Breast epithelium (tissue), 3 donors: ENCODE data around the gene SAFB.

ENCODE experiments used
- POLR2A ChIP-seq: fragments of 450-650 bp; IDR thresholded peaks from one replicate; pipeline ENCODE4 v1.6.1; 2016; ENCODE audit warnings: antibody characterized with exemption, mild to moderate bottlenecking, moderate library complexity
- POLR2AphosphoS5 ChIP-seq, 3 donors: sonication (generic); formaldehyde crosslinking; IDR thresholded peaks; one replicate each; pipeline ENCODE4 v1.6.1; 2017; ENCODE audit warnings: antibody characterized with exemption in 3 of 3
- TF ChIP-seq, protein P1 (sequence below), 3 donors: fragments of 450-650 bp; IDR thresholded peaks; one replicate each; pipeline ENCODE4 v1.5.1; 2016 to 2017; ENCODE audit warnings: antibody characterized with exemption in 3 of 3, mild to moderate bottlenecking in 3 of 3, moderate library complexity in 3 of 3

GRCh38 chr19:5632241-5632612 is 9.3 kb downstream of the SAFB start:
- TF ChIP-seq, protein P1, sequence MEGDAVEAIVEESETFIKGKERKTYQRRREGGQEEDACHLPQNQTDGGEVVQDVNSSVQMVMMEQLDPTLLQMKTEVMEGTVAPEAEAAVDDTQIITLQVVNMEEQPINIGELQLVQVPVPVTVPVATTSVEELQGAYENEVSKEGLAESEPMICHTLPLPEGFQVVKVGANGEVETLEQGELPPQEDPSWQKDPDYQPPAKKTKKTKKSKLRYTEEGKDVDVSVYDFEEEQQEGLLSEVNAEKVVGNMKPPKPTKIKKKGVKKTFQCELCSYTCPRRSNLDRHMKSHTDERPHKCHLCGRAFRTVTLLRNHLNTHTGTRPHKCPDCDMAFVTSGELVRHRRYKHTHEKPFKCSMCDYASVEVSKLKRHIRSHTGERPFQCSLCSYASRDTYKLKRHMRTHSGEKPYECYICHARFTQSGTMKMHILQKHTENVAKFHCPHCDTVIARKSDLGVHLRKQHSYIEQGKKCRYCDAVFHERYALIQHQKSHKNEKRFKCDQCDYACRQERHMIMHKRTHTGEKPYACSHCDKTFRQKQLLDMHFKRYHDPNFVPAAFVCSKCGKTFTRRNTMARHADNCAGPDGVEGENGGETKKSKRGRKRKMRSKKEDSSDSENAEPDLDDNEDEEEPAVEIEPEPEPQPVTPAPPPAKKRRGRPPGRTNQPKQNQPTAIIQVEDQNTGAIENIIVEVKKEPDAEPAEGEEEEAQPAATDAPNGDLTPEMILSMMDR (IDR thresholded peaks at IDR 0.05), result no peak
- TF ChIP-seq POLR2AphosphoS5 (IDR thresholded peaks at IDR 0.05) (no peak), POLR2A (no peak)
